Cardiac fibroblast (primary cell): ENCODE data around the gene TMTC3.

Experiments
- DNase-seq, 2 donors: peaks; one replicate each; pipeline versions ENCODE4 v3.0.0 to v3.0.0-alpha.2; 2010; ENCODE audit warnings: low read depth in 2 of 2
- H3K4me3 ChIP-seq, 2 donors: replicated peaks in 1 of 2; 1 replicate in 1 of 2; 2 replicates in 1 of 2; pipeline ENCODE4 v1.5.1; 2011; ENCODE audit warnings: low read depth in 2 of 2, low read length in 2 of 2, mild to moderate bottlenecking in 2 of 2, moderate library complexity in 1 of 2
- TF ChIP-seq, protein P1 (sequence below): IDR thresholded peaks from one replicate; pipeline ENCODE4 v1.5.1; 2011; ENCODE audit warnings: low read depth, mild to moderate bottlenecking, low read length, inconsistent platforms

Gene TMTC3

DNA sequence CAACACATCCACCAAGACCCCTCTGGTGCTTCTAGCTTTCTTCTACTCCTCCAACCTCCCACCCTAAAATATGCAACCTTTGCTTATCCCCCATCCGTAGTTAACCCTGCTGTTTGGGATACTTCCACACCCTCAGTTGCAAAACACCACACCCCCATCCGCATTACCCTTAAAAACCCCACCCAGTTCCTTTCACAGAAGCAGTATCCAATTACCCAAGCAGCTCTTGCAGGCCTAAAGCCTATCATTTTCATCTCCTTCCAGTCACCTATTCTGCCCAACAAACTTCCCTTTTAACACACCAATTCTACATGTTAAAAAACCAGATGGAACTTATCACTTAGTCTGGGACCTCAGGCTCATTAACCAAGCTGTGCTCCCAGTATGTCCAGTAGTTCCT is 88.2 kb downstream of the TMTC3 start:
- TF ChIP-seq, protein P1, sequence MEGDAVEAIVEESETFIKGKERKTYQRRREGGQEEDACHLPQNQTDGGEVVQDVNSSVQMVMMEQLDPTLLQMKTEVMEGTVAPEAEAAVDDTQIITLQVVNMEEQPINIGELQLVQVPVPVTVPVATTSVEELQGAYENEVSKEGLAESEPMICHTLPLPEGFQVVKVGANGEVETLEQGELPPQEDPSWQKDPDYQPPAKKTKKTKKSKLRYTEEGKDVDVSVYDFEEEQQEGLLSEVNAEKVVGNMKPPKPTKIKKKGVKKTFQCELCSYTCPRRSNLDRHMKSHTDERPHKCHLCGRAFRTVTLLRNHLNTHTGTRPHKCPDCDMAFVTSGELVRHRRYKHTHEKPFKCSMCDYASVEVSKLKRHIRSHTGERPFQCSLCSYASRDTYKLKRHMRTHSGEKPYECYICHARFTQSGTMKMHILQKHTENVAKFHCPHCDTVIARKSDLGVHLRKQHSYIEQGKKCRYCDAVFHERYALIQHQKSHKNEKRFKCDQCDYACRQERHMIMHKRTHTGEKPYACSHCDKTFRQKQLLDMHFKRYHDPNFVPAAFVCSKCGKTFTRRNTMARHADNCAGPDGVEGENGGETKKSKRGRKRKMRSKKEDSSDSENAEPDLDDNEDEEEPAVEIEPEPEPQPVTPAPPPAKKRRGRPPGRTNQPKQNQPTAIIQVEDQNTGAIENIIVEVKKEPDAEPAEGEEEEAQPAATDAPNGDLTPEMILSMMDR = no peak
- DNase-seq = no peak
- no peak overlapping the region for H3K4me3 ChIP-seq

DNA sequence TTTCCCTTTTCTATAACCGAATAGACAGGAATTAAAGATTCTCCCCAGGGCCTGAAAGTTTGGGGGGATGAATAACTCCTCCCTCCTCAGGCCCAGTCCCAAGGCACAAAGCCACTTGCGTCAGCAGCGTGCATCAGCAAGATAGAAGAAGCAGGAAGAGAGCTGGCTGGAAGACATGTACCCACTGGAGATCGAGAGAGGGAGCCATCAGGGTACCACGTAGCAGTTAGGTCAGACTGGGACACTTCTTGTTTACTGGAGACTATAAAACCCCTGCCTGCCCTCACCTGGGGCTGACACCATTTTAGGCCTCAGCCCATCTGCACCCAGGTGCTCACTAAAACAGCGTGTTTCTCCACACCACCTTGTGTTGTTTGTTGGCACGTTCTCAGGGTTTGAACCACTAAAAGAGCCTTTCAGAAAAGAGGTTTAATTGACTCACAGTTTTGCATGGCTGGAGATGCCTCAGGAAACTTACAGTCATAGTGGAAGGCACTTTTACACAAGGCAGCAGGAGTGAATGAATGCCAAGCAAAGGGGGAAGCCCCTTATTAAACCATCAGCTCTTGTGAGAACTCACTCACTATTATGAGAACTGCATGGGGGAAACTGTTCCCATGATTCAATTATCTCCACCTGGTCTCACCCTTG is 93.2 kb downstream of the TMTC3 start:
- no peak for DNase-seq
- TF ChIP-seq, protein P1 = no peak
- no peak overlapping the region for H3K4me3 ChIP-seq

DNA sequence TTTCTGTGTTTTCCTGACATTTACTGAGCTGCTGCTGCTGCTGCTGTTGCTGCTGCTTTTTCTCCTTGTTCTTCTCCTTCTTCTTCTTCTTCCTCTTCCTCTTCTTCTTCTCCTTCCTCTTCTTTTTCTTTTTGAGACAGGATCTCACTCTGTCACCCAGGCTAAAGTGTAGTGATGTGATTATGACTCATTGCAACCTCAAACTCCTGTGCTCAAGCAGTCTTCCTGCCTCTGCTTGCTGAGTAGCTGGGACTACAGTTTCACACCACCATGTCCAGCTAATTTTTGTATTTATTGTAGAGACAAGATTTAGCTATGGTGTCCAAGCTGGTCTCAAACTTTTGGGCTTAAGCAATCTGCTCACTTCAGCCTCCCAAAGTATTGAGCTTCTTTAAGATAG is 95.8 kb downstream of the TMTC3 start:
- no peak overlapping the region for H3K4me3 ChIP-seq
- DNase-seq = peak; percentile 27 to 82
- TF ChIP-seq, protein P1 = no peak

DNA sequence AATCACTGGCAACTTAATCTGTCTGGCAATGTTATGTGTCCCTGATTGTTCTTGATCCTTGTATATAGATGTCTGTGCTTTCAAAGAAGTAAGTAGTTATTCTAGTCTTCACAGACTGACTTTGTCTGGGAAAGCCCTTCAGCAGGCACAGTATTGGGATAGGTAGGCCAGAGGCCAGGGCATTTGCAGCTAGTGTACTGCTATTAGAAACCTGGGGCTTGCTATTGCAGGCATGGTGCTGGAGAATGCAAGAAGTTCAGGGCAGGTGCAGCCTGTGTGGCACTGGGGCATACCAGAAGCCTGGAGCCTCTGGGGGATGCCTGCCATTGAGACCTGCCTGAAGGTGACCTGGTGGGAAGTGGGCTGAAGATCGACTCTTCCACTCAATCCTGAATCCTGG is 96.3 kb downstream of the TMTC3 start:
- no peak for DNase-seq
- TF ChIP-seq, protein P1 = no peak
- no peak overlapping the region for H3K4me3 ChIP-seq

- TF ChIP-seq, protein P1 = no peak
- no peak overlapping the region for H3K4me3 ChIP-seq
- DNase-seq = peak; percentile 91 to 99
Measured at GRCh38 chr12:88241862-88242570, 99.9 kb downstream of the TMTC3 start.

DNA sequence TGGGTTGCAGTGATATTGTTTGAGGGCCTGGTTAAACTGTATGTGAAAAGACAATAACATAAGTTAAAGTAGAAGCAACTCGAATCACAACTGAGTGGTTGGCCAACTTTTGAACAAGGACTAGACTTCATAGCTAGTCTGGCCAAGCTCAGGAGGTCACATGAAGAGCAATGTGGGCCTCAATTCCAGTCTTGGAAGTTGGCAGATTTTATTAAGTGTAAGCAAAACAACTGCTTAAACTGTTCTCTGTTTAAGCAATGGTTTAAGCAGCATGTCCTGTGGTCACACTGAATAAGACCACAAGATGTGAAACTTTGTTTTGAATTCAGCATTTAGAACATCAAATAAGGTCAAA is 100.4 kb downstream of the TMTC3 start:
- no peak overlapping the region for H3K4me3 ChIP-seq
- peak; percentile 58 to 75 for DNase-seq
- TF ChIP-seq, protein P1 = no peak

GRCh38 chr12:88242939-88243338 is 100.8 kb downstream of the TMTC3 start:
- TF ChIP-seq, protein P1 = no peak
- DNase-seq = no peak
- H3K4me3 ChIP-seq = no peak overlapping the region
